ENCODE data around the gene PDCL2.

PDCL2 gene

DNA sequence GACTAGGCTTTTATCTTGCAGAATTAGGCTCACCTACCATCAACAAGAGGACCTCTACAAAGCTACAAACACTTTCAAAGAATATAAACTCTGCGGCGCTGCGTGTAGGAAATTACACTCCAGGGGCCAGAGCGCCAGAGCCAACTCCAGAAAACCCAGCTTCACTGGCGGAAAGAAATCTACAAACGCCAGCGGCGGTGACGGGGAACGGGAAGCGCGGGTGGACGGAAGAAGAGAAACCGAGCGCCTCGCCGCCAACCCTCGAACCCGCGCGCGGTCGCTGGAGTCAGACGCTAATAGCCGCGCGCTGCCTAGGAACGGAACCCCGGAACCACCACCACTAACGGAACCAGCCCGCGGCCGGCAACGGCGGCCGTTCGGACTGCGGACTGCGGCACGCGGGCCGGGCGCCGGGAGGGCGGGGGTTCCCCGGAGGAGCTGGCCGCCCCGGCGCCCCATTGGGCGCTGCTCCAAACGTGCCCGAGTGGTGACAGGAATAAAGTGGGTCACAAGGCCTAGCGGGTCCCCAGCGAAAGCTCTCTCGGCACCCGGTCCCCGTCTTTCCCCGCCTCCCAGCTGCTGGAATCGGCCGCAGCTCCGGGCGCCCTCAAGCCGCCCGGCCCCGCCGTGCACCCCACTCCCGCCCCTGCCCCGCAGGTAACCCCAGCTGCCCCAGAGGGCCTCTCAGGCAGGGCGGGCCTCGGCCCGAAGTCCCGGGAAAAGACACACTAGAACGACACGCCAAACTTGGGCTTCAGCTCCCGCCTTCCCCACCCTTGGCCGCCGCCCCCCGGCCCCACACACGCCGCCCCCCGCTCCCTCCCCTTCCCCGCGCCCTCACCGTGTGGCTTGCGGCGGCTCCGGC lies 46.2 kb downstream of the PDCL2 start:
- in situ Hi-C loops (cut with HindIII; ENCODE audit: low pct_unique_long_range_greater_than_20kb, low sequenced_read_pairs): no loop called here
- DNase-seq (ENCODE audit: low read depth in 1 of 2, low spot score in 1 of 2): peak; percentile 14 to 72

DNA sequence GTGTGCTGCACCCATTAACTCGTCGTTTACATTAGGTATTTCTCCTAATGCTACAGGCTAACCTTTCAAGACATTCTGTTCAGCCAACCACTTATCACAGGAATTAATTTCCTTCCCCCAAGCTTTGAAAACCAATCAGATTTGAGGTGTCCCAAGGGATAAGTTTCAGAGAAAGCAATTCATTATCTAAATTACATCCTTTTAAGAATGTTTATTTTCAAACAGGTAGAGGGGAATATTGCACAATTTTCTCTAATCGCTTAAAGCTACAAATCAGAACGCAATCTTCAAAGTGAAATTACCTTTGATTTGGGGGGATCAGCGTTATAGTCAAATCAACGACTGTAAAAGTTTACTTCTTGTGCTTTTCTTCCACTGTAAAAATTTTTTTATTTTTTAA lies 46.9 kb downstream of the PDCL2 start:
- no peak for DNase-seq (ENCODE audit: low read depth in 1 of 2, low spot score in 1 of 2)
- in situ Hi-C loops (cut with HindIII; ENCODE audit: low pct_unique_long_range_greater_than_20kb, low sequenced_read_pairs): no loop called here
- no peak for TF ChIP-seq JUND (IDR thresholded peaks at IDR 0.05; ENCODE audit: low read depth)

More for the DNA sequence above, 46.2 kb downstream of the PDCL2 start:
- TF ChIP-seq JUND (IDR thresholded peaks at IDR 0.05; ENCODE audit: low read depth): no peak

DNA sequence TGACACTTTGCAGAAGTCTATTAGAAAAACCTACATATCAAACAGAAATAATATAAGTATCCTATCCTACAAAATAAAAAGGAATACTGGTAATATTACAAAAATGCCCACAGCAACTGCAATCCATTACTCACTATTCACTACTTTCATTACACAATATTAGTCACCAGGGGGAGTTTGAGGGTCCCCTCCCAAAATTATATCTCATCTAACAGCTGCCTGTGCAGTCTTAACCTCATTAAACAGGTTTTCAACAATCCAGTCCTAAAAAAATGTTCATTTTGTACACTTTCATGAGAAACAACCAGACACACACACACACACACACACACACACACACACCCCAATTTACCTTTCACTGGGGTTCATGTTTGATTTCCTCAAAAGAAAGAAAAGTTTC lies 48.2 kb downstream of the PDCL2 start:
- TF ChIP-seq JUND (IDR thresholded peaks at IDR 0.05; ENCODE audit: low read depth): no peak
- DNase-seq (ENCODE audit: low read depth in 1 of 2, low spot score in 1 of 2): no peak
- in situ Hi-C loops (cut with HindIII; ENCODE audit: low pct_unique_long_range_greater_than_20kb, low sequenced_read_pairs): no loop called here

DNA sequence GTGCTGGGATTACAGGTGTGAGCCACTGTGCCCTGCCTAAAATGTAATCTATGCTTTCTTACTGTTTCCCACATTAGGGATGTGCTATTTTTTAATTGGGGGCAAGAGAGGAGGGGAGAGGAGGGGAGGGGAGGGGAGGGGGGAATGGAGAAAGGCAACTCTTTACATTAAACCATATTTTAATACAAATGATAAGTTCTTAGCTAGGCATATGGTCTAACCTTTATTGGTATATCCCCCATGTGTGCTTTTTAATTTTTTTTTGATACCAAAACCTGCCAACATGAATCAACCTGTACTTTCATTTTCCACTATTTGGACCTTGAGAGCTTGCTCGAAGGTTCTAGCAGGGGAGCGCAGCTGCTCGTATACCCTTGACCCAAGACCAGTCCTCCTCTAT lies 51.8 kb downstream of the PDCL2 start:
- no peak for TF ChIP-seq JUND (IDR thresholded peaks at IDR 0.05; ENCODE audit: low read depth)
- in situ Hi-C loops (cut with HindIII; ENCODE audit: low pct_unique_long_range_greater_than_20kb, low sequenced_read_pairs): no loop called here
- DNase-seq (ENCODE audit: low read depth in 1 of 2, low spot score in 1 of 2): no peak

DNA sequence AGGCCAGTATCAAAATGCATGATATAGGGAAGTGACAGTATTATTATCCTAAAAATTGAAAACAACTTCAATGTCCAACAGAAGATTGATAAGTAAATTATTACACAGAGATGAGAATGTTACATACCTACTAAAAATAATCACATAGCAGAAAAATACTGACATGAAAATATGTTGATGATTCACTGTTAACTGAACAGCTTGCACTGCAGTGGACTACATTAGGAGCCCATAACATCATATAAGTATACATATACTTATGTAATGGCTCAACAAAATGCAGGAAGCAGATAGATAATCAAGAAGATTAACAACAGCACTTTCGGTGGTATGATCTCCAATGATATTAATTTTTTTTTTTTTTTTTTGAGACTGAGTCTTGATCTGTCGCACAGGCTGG lies 52.4 kb downstream of the PDCL2 start:
- DNase-seq (ENCODE audit: low read depth in 1 of 2, low spot score in 1 of 2): no peak
- in situ Hi-C loops (cut with HindIII; ENCODE audit: low pct_unique_long_range_greater_than_20kb, low sequenced_read_pairs): no loop called here
- TF ChIP-seq JUND (IDR thresholded peaks at IDR 0.05; ENCODE audit: low read depth): no peak

DNA sequence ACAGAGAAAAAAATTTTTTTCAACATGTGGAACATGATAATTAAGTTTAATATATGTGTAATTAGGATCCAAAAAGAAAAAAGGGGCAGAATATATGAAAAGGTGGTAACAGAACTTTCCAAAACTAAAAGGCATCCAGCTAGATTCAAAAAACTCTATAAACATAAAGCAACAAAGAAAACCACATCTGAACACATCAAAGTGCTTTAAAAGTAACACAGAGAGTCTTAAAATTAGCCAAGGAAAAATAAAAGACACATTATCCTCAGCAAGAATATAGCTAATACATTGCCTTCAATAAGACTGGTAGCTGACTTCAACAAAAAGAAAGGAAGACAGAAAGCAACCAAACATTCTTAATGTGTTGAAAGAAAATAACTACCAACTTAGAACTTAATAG lies 53.5 kb downstream of the PDCL2 start:
- no peak for TF ChIP-seq JUND (IDR thresholded peaks at IDR 0.05; ENCODE audit: low read depth)
- no peak for DNase-seq (ENCODE audit: low read depth in 1 of 2, low spot score in 1 of 2)
- in situ Hi-C loops (cut with HindIII; ENCODE audit: low pct_unique_long_range_greater_than_20kb, low sequenced_read_pairs): no loop called here

DNA sequence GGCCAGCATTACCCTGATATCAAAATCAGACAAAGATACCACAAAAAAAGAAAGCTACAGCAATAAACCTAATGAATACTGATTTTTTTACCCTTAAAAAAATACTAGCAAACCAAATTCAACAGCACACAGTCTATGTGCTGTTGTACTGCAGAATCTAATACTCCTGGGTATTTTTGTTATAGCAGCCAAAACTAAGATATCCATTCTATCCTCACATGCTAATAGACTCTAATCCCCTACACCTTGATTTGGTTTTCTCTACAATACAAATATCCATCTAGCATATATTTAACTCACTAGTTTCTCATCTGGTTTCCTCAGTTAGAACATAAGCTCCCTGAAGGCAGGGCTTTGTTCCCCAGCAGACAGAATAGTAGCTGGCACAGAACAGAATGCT lies 57.7 kb downstream of the PDCL2 start:
- in situ Hi-C loops (cut with HindIII; ENCODE audit: low pct_unique_long_range_greater_than_20kb, low sequenced_read_pairs): no loop called here
- DNase-seq (ENCODE audit: low read depth in 1 of 2, low spot score in 1 of 2): no peak
- TF ChIP-seq JUND (IDR thresholded peaks at IDR 0.05; ENCODE audit: low read depth): no peak

DNA sequence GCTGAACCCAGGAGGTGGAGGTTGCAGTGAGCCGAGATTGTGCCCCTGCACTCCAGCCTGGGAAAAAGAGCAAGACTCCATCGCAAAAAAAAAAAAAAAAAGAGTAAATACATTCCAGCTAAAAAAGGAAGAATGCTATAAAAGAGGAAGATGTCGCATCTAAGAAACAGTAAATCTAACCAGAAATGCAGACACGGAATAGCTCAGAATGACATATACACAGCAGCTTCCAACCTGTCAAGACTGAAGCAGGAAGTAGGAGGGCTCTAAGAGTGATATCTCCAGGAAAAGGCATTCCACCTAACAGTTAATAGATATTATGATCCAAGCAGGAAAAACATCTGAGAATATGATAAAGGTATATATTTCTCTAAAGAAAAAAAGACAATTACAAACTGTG lies 61.4 kb downstream of the PDCL2 start:
- in situ Hi-C loops (cut with HindIII; ENCODE audit: low pct_unique_long_range_greater_than_20kb, low sequenced_read_pairs): no loop called here
- DNase-seq (ENCODE audit: low read depth in 1 of 2, low spot score in 1 of 2): no peak
- TF ChIP-seq JUND (IDR thresholded peaks at IDR 0.05; ENCODE audit: low read depth): no peak

DNA sequence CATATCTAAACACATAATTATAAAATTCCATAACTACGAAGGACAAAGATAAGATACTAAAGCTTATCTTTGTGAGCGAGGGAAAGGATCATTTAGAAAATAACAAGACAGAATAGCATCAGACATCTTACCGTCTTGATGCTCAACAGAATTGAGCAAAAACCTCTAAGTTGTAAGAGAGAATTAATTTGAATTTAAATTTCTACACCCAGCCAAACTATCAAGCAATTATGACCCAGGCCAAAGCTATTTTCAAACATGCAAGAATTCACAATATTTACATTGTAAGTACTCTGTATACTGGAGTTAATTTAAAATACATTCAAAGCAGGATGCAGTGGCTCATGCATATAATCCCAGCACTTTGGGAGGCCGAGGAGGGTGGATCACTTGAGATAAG lies 61.9 kb downstream of the PDCL2 start:
- no peak for DNase-seq (ENCODE audit: low read depth in 1 of 2, low spot score in 1 of 2)
- no peak for TF ChIP-seq JUND (IDR thresholded peaks at IDR 0.05; ENCODE audit: low read depth)
- in situ Hi-C loops (cut with HindIII; ENCODE audit: low pct_unique_long_range_greater_than_20kb, low sequenced_read_pairs): no loop called here

DNA sequence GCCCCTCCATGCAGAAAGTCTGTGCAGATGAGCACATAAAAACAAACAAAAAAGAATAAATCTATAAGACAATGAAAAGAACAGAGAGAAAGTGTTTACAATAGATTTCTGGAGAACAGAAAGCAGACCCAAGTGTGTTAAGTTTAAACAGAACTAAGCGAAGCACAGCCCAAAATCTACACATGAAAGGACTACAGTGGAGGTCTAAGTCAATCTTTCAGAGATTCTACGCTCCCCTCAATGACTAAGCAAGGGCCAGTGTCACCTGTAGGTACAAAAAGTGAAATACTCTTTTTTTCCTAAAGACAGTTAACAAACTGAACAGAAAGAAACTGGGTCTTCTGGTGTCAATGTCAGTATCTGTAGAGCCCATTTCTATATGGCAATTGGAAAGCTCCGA lies 63.6 kb downstream of the PDCL2 start:
- in situ Hi-C loops (cut with HindIII; ENCODE audit: low pct_unique_long_range_greater_than_20kb, low sequenced_read_pairs): no loop called here
- no peak for DNase-seq (ENCODE audit: low read depth in 1 of 2, low spot score in 1 of 2)
- TF ChIP-seq JUND (IDR thresholded peaks at IDR 0.05; ENCODE audit: low read depth): no peak

DNA sequence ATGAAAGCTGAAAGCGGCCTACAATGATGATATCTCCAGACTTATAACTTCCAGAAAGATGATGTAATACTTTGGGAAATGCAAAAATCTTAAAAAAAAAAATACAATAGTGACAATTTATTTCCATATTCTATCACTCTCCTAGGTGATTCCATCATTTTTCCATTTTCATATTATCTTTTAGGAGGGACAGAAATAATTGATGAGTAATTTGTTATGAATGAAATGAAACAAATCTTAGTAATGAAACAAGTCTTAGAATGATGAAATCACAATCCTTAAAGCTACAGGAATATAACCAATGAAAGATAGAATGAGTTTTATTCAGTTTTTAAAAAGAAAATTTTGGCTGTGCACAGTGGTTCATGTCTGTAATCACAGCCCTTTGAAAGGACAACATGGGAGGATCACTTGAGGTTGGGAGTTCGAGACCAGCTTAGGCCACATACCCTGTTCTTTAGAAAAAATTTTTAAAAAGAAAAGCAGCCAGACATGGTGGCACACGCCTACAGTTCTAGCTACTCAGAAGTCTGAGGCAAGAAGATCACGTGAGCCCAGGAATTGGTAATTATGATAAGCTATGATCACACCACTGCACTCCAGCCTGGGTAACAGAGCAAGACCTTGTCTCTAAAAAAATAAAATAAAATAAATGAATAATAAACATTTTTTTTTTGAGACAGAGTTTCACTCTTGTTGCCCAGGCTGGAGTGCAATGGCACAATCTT lies 67.0 kb downstream of the PDCL2 start:
- no peak for TF ChIP-seq JUND (IDR thresholded peaks at IDR 0.05; ENCODE audit: low read depth)
- in situ Hi-C loops (cut with HindIII; ENCODE audit: low pct_unique_long_range_greater_than_20kb, low sequenced_read_pairs): no loop called here

DNA sequence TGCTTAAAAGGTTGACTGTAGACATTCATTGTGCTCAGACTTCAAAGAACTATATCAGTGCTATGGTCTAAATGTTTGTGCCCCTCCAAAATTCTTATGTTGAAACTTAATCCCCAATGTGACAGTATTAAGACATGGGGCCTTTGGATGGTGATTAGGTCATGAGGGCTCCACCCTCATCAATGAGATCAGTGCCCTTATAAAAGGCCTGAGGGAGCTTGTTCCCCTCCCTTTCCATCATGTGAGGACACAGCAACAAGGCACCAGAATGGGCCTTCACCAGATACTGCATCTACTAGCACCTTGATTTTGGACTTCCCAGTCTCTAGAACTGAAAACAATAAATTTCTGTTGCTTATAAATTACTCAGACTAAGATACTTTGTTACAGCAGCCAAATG lies 73.6 kb downstream of the PDCL2 start:
- DNase-seq (ENCODE audit: low read depth in 1 of 2, low spot score in 1 of 2): no peak
- TF ChIP-seq JUND (IDR thresholded peaks at IDR 0.05; ENCODE audit: low read depth): no peak
- in situ Hi-C loops (cut with HindIII; ENCODE audit: low pct_unique_long_range_greater_than_20kb, low sequenced_read_pairs): no loop called here

More for the DNA sequence above, 67.0 kb downstream of the PDCL2 start:
- no peak for DNase-seq (ENCODE audit: low read depth in 1 of 2, low spot score in 1 of 2)

DNA sequence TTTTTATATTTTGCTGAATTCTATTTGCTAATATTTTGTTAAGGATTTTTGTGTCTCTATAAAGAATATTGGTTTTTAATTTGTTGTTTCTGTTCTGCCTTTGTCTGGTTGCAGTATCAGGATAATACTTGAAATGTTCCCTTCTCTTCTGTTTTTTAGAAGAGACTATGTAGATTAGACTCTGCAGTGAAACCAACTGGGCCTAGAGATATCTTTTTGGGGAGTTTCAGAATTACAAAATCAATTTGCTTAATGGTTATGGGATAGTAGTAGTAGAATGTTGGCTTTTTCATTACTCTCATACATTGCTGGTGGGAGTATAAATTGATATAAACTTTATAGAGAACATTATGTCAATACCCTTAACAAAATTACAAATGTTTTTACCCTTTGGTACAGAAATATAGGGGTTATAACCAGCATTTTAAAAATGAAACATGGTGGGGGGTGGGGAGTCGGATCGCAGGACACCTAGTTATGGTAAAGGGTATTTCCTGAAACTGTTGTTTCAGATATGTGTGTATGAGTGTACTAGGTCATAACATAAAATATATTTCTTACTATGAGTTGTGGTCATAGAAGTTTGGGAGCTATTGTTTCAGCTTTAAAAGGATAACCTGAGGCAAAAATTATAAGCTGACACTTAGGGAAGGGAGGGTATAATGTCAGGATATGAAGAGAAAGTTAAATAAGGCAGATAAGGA lies 74.4 kb downstream of the PDCL2 start:
- in situ Hi-C loops (cut with HindIII; ENCODE audit: low pct_unique_long_range_greater_than_20kb, low sequenced_read_pairs): no loop called here
- TF ChIP-seq JUND (IDR thresholded peaks at IDR 0.05; ENCODE audit: low read depth): no peak
- no peak for DNase-seq (ENCODE audit: low read depth in 1 of 2, low spot score in 1 of 2)

Measured in T47D (cell line).